ENCODE data around the gene TXNDC2. TPM values are rescaled to one million over a fixed set of nuclear protein-coding genes. Genes with fewer than 3 reads are reported as not detected.
"Not testable (repeated sequence)": the region's sequence is repeated elsewhere in the genome, so short reads cannot be mapped to it uniquely, and the experiment has no call there.

TXNDC2 gene
- polyA plus RNA-seq, 2 donors = 0.06 TPM; not detected in 1

- Histone ChIP-seq H3K9me3 (ENCODE audit: control insufficient read depth in 2 of 2, insufficient read depth in 1 of 2, low read depth in 1 of 2, low read length in 1 of 2) (no peaks in the 10 kb centered on the region), H3K27ac (ENCODE audit: low read depth in 2 of 2, low read length in 1 of 2) (no peak overlapping the region), H3K27me3 (ENCODE audit: control insufficient read depth in 1 of 2, insufficient read depth in 2 of 2, low read length in 2 of 2) (no peaks in the 10 kb centered on the region), H3K36me3 (ENCODE audit: control insufficient read depth in 2 of 2, insufficient read depth in 2 of 2, low read length in 1 of 2) (no peaks in the 10 kb centered on the region), H3K4me1 (ENCODE audit: control insufficient read depth in 2 of 2, insufficient read depth in 2 of 2, low read length in 1 of 2) (no peaks in the 10 kb centered on the region), H3K4me3 (ENCODE audit: low read depth in 1 of 2, low read length in 2 of 2) (no peak overlapping the region)
- 91 to 95% methylated on average over 5 of the region's 5 CpGs for WGBS, 2 donors
Measured at GRCh38 chr18:9897129-9897528, 11.4 kb downstream of the TXNDC2 start.

DNA sequence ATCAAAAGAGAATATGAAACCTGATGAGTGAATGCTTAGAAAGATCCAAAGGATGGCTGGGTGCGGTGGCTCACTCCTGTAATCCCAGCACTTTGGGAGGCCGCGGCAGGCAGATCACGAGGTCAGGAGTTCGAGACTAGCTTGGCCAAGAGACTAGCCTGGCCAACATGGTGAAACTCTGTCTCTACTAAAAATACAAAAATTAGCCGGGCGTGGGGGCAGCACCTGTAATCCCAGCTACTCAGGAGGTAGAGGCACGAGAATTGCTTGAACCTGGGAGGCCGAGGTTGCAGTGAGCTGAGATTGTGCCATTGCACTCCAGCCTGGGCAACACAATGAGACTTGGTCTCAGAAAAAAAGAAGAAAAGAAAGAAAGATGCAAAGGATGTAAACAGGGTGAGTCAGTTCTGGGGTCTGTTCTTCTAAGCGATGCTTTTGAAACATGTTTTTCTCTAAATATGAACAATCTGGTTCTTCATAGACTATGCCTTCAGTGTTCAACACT is 12.1 kb downstream of the TXNDC2 start:
- not testable (repeated sequence) for H3K9me3 ChIP-seq (ENCODE audit: control insufficient read depth in 2 of 2, insufficient read depth in 1 of 2, low read depth in 1 of 2, low read length in 1 of 2); H3K36me3 ChIP-seq (ENCODE audit: control insufficient read depth in 2 of 2, insufficient read depth in 2 of 2, low read length in 1 of 2); H3K27me3 ChIP-seq (ENCODE audit: control insufficient read depth in 1 of 2, insufficient read depth in 2 of 2, low read length in 2 of 2); H3K4me1 ChIP-seq (ENCODE audit: control insufficient read depth in 2 of 2, insufficient read depth in 2 of 2, low read length in 1 of 2); H3K4me3 ChIP-seq (ENCODE audit: low read depth in 1 of 2, low read length in 2 of 2); H3K27ac ChIP-seq (ENCODE audit: low read depth in 2 of 2, low read length in 1 of 2)
- 96 to 97% methylated on average over 10 of the region's 10 CpGs for WGBS, 2 donors

- Histone ChIP-seq H3K9me3 (ENCODE audit: control insufficient read depth in 2 of 2, insufficient read depth in 1 of 2, low read depth in 1 of 2, low read length in 1 of 2) (no peaks in the 10 kb centered on the region), H3K4me1 (ENCODE audit: control insufficient read depth in 2 of 2, insufficient read depth in 2 of 2, low read length in 1 of 2) (no peaks in the 10 kb centered on the region), H3K27me3 (ENCODE audit: control insufficient read depth in 1 of 2, insufficient read depth in 2 of 2, low read length in 2 of 2) (no peaks in the 10 kb centered on the region), H3K36me3 (ENCODE audit: control insufficient read depth in 2 of 2, insufficient read depth in 2 of 2, low read length in 1 of 2) (no peaks in the 10 kb centered on the region), H3K27ac (ENCODE audit: low read depth in 2 of 2, low read length in 1 of 2) (no peak overlapping the region), H3K4me3 (ENCODE audit: low read depth in 1 of 2, low read length in 2 of 2) (no peak overlapping the region)
- 72 to 74% methylated on average over 11 of the region's 11 CpGs for WGBS, 2 donors
Measured at GRCh38 chr18:9898792-9899549, 13.2 kb downstream of the TXNDC2 start.

DNA sequence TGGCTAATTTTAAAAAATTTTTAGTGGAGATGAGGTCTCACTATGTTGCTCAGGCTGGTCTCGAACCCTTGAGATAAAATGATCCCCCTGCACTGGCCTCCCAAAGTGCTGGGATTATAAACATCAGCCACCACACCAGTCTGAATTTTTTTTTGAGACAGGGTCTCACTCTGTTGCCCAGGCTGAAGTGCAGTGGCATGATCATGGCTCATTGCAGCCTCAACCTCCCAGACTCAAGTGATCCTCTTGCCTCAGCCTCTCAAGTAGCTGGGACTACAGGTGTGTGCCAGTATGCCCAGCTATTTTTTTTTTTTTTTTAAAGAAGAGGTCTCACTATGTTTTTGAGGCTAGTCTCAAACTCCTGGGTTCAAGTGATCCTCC is 13.8 kb downstream of the TXNDC2 start:
- not testable (repeated sequence) for H3K4me3 ChIP-seq (ENCODE audit: low read depth in 1 of 2, low read length in 2 of 2); H3K4me1 ChIP-seq (ENCODE audit: control insufficient read depth in 2 of 2, insufficient read depth in 2 of 2, low read length in 1 of 2); H3K9me3 ChIP-seq (ENCODE audit: control insufficient read depth in 2 of 2, insufficient read depth in 1 of 2, low read depth in 1 of 2, low read length in 1 of 2); H3K36me3 ChIP-seq (ENCODE audit: control insufficient read depth in 2 of 2, insufficient read depth in 2 of 2, low read length in 1 of 2); H3K27ac ChIP-seq (ENCODE audit: low read depth in 2 of 2, low read length in 1 of 2); H3K27me3 ChIP-seq (ENCODE audit: control insufficient read depth in 1 of 2, insufficient read depth in 2 of 2, low read length in 2 of 2)
- 91 to 92% methylated on average over 1 of the region's 1 CpG for WGBS, 2 donors

GRCh38 chr18:9900699-9901098 is 14.9 kb downstream of the TXNDC2 start:
- H3K36me3 ChIP-seq (ENCODE audit: control insufficient read depth in 2 of 2, insufficient read depth in 2 of 2, low read length in 1 of 2) = no peaks in the 10 kb centered on the region
- 81 to 85% methylated on average over 7 of the region's 7 CpGs for WGBS, 2 donors
- no peak overlapping the region for H3K27ac ChIP-seq (ENCODE audit: low read depth in 2 of 2, low read length in 1 of 2)
- H3K9me3 ChIP-seq (ENCODE audit: control insufficient read depth in 2 of 2, insufficient read depth in 1 of 2, low read depth in 1 of 2, low read length in 1 of 2) = no peaks in the 10 kb centered on the region
- H3K4me1 ChIP-seq (ENCODE audit: control insufficient read depth in 2 of 2, insufficient read depth in 2 of 2, low read length in 1 of 2) = no peaks in the 10 kb centered on the region
- H3K27me3 ChIP-seq (ENCODE audit: control insufficient read depth in 1 of 2, insufficient read depth in 2 of 2, low read length in 2 of 2) = no peaks in the 10 kb centered on the region
- H3K4me3 ChIP-seq (ENCODE audit: low read depth in 1 of 2, low read length in 2 of 2) = no peak overlapping the region

DNA sequence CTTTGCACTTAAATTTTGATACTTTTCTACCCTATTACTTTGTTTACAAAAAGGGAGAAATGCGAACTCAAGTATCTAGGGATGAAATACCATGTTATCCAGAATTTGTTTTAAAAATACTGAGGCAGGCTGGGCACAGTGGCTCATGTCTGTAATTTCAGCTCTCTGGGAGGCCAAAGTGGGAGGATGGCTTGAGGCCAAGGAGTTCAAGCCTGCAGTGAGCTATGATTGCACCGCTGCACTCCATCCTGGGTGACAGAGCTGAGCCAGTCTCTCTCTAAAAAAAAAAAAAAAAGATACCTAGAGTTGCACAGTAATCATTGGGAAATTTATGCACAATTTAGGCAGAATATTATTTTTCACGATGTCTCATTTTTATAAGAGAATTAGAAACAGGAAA is 15.6 kb downstream of the TXNDC2 start:
- no peak overlapping the region for H3K4me3 ChIP-seq (ENCODE audit: low read depth in 1 of 2, low read length in 2 of 2)

DNA sequence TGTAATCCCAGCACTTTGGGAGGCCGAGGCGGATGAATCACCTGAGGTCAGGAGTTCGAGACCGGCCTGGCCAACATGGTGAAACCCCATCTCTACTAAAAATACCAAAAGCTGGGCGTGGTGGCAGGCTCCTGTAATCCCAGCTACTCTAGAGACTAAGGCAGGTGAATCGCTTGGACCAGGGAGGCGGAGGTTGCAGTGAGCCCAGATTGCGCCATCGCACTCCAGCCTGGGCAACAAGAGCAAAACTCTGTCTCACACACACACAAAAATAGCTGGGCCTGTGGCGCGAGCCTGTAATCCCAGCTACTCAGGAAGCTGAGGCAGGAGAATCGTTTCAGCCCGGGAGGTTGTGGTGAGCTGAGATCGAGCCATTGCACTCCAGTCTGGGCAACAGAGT is 16.5 kb downstream of the TXNDC2 start:
- H3K27ac ChIP-seq (ENCODE audit: low read depth in 2 of 2, low read length in 1 of 2); H3K4me1 ChIP-seq (ENCODE audit: control insufficient read depth in 2 of 2, insufficient read depth in 2 of 2, low read length in 1 of 2); H3K36me3 ChIP-seq (ENCODE audit: control insufficient read depth in 2 of 2, insufficient read depth in 2 of 2, low read length in 1 of 2); H3K4me3 ChIP-seq (ENCODE audit: low read depth in 1 of 2, low read length in 2 of 2); H3K27me3 ChIP-seq (ENCODE audit: control insufficient read depth in 1 of 2, insufficient read depth in 2 of 2, low read length in 2 of 2); H3K9me3 ChIP-seq (ENCODE audit: control insufficient read depth in 2 of 2, insufficient read depth in 1 of 2, low read depth in 1 of 2, low read length in 1 of 2): not testable (repeated sequence)
- WGBS, 2 donors = 78% methylated on average over 14 of the region's 14 CpGs

More for the DNA sequence above, 15.6 kb downstream of the TXNDC2 start:
- Histone ChIP-seq H3K27me3 (ENCODE audit: control insufficient read depth in 1 of 2, insufficient read depth in 2 of 2, low read length in 2 of 2) (no peaks in the 10 kb centered on the region), H3K9me3 (ENCODE audit: control insufficient read depth in 2 of 2, insufficient read depth in 1 of 2, low read depth in 1 of 2, low read length in 1 of 2) (no peaks in the 10 kb centered on the region), H3K36me3 (ENCODE audit: control insufficient read depth in 2 of 2, insufficient read depth in 2 of 2, low read length in 1 of 2) (no peaks in the 10 kb centered on the region), H3K4me1 (ENCODE audit: control insufficient read depth in 2 of 2, insufficient read depth in 2 of 2, low read length in 1 of 2) (no peaks in the 10 kb centered on the region), H3K27ac (ENCODE audit: low read depth in 2 of 2, low read length in 1 of 2) (no peak overlapping the region)
- 88 to 91% methylated on average over 3 of the region's 3 CpGs for WGBS, 2 donors

DNA sequence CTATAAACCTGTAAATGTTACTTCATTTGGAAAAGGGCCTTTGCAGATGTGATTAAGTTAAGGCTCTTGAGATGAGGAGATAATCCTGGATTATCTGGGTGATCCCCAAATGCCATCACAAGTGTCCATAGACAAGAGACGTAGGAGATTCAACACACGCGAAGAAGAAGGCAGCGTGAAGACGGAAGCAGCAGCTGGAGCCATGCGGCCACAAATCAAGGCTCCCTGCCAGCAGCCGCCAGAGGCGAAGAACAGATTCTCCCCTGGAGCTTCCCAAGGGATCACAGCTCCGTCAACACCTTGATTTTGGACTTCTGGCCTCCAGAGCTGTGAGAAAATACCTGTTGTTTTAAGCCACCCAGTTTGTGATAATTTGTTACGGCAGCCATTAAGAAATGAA is 17.1 kb downstream of the TXNDC2 start:
- WGBS, 2 donors = 82 to 83% methylated on average over 10 of the region's 10 CpGs

GRCh38 chr18:9905401-9905922 is 19.7 kb downstream of the TXNDC2 start:
- Histone ChIP-seq H3K27ac (ENCODE audit: low read depth in 2 of 2, low read length in 1 of 2) (no peak overlapping the region), H3K27me3 (ENCODE audit: control insufficient read depth in 1 of 2, insufficient read depth in 2 of 2, low read length in 2 of 2) (no peaks in the 10 kb centered on the region), H3K9me3 (ENCODE audit: control insufficient read depth in 2 of 2, insufficient read depth in 1 of 2, low read depth in 1 of 2, low read length in 1 of 2) (no peaks in the 10 kb centered on the region), H3K4me3 (ENCODE audit: low read depth in 1 of 2, low read length in 2 of 2) (no peak overlapping the region), H3K4me1 (ENCODE audit: control insufficient read depth in 2 of 2, insufficient read depth in 2 of 2, low read length in 1 of 2) (no peaks in the 10 kb centered on the region), H3K36me3 (ENCODE audit: control insufficient read depth in 2 of 2, insufficient read depth in 2 of 2, low read length in 1 of 2) (peaks cover 0 to 2% of the 10 kb centered on the region in 2 donors)
- WGBS, 2 donors = 53 to 65% methylated on average over 5 of the region's 5 CpGs

More for the DNA sequence above, 17.1 kb downstream of the TXNDC2 start:
- no peak overlapping the region for H3K4me3 ChIP-seq (ENCODE audit: low read depth in 1 of 2, low read length in 2 of 2)
- H3K27me3 ChIP-seq (ENCODE audit: control insufficient read depth in 1 of 2, insufficient read depth in 2 of 2, low read length in 2 of 2) = no peaks in the 10 kb centered on the region
- no peaks in the 10 kb centered on the region for H3K9me3 ChIP-seq (ENCODE audit: control insufficient read depth in 2 of 2, insufficient read depth in 1 of 2, low read depth in 1 of 2, low read length in 1 of 2)
- no peaks in the 10 kb centered on the region for H3K4me1 ChIP-seq (ENCODE audit: control insufficient read depth in 2 of 2, insufficient read depth in 2 of 2, low read length in 1 of 2)
- H3K27ac ChIP-seq (ENCODE audit: low read depth in 2 of 2, low read length in 1 of 2) = no peak overlapping the region
- H3K36me3 ChIP-seq (ENCODE audit: control insufficient read depth in 2 of 2, insufficient read depth in 2 of 2, low read length in 1 of 2) = no peaks in the 10 kb centered on the region

DNA sequence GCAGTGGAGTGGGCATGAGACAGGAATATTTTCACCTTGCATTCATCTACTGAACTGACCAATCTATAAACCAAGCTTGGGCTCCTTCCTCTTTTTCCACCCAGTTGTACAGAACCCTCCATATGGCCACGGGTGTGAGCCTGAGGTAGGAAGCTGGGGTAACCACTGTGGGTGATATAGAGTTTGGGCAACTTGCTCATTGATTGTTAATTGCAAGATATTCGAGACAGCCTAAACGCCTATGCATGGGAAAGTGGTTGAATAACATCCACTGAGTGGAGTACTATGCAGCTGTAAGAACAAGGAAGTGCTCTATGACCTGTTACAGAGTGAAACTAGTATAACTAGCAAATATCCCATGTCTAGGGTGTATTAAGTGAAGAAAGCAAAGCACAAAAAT is 20.7 kb downstream of the TXNDC2 start:
- H3K36me3 ChIP-seq (ENCODE audit: control insufficient read depth in 2 of 2, insufficient read depth in 2 of 2, low read length in 1 of 2) = peaks cover 0 to 2% of the 10 kb centered on the region in 2 donors
- no peak overlapping the region for H3K27ac ChIP-seq (ENCODE audit: low read depth in 2 of 2, low read length in 1 of 2)
- H3K9me3 ChIP-seq (ENCODE audit: control insufficient read depth in 2 of 2, insufficient read depth in 1 of 2, low read depth in 1 of 2, low read length in 1 of 2) = no peaks in the 10 kb centered on the region
- no peak overlapping the region for H3K4me3 ChIP-seq (ENCODE audit: low read depth in 1 of 2, low read length in 2 of 2)
- 84 to 91% methylated on average over 3 of the region's 3 CpGs for WGBS, 2 donors
- H3K27me3 ChIP-seq (ENCODE audit: control insufficient read depth in 1 of 2, insufficient read depth in 2 of 2, low read length in 2 of 2) = no peaks in the 10 kb centered on the region
- H3K4me1 ChIP-seq (ENCODE audit: control insufficient read depth in 2 of 2, insufficient read depth in 2 of 2, low read length in 1 of 2) = no peaks in the 10 kb centered on the region
